Mesodermal cell (in vitro differentiated cells): ENCODE measurements around the gene MYO7A.

Source experiments
- H3K27ac ChIP-seq: 2 replicates; pipeline ENCODE4 v1.7.0; 2013; ENCODE audit warnings: mild to moderate bottlenecking, low read depth, low read length, moderate library complexity; ENCODE audit not compliant: severe bottlenecking
- H3K36me3 ChIP-seq: 2 replicates; pipeline ENCODE4 v1.7.1; 2013; ENCODE audit warnings: mild to moderate bottlenecking, low read length, moderate library complexity; ENCODE audit not compliant: control insufficient read depth, insufficient read depth
- H3K4me1 ChIP-seq: one replicate; pipeline ENCODE4 v1.7.1; 2013; ENCODE audit warnings: mild to moderate bottlenecking, low read length; ENCODE audit not compliant: insufficient read depth, control insufficient read depth, poor library complexity, severe bottlenecking
- H3K4me3 ChIP-seq: 2 replicates; pipeline ENCODE4 v1.7.0; 2013; ENCODE audit warnings: low read length, control low read depth, mild to moderate bottlenecking; ENCODE audit not compliant: insufficient read depth, poor library complexity, severe bottlenecking; ENCODE audit errors: extremely low read depth
- H3K9me3 ChIP-seq: 2 replicates; pipeline ENCODE4 v1.7.1; 2013; ENCODE audit warnings: mild to moderate bottlenecking, low read length, moderate library complexity; ENCODE audit not compliant: control insufficient read depth
- WGBS, 2 experiments: methylation state at CpG; one replicate each; pipeline ENCODE4 v1.1.5; 2013; ENCODE audit warnings: missing lambda C conversion rate in 2 of 2; ENCODE audit not compliant: insufficient coverage in 2 of 2; 5-methylcytosine and 5-hydroxymethylcytosine counted together

The MYO7A gene

GRCh38 chr11:77156396-77157195 is 28.6 kb downstream of the MYO7A start:
- no peak overlapping the region for H3K4me3 ChIP-seq
- no peaks in the 10 kb centered on the region for H3K9me3 ChIP-seq
- no peaks in the 10 kb centered on the region for H3K4me1 ChIP-seq
- H3K36me3 ChIP-seq: no peaks in the 10 kb centered on the region
- 92 to 93% methylated on average over 23 to 26 of the region's 26 CpGs for WGBS, 2 experiments
- no peak overlapping the region for H3K27ac ChIP-seq

- Histone ChIP-seq H3K36me3 (no peaks in the 10 kb centered on the region), H3K27ac (no peak overlapping the region), H3K9me3 (no peaks in the 10 kb centered on the region), H3K4me1 (no peaks in the 10 kb centered on the region), H3K4me3 (no peak overlapping the region)
- WGBS, 2 experiments: 91 to 93% methylated on average over 16 to 17 of the region's 19 CpGs
Measured at GRCh38 chr11:77158041-77158695, 30.1 kb downstream of the MYO7A start.

DNA sequence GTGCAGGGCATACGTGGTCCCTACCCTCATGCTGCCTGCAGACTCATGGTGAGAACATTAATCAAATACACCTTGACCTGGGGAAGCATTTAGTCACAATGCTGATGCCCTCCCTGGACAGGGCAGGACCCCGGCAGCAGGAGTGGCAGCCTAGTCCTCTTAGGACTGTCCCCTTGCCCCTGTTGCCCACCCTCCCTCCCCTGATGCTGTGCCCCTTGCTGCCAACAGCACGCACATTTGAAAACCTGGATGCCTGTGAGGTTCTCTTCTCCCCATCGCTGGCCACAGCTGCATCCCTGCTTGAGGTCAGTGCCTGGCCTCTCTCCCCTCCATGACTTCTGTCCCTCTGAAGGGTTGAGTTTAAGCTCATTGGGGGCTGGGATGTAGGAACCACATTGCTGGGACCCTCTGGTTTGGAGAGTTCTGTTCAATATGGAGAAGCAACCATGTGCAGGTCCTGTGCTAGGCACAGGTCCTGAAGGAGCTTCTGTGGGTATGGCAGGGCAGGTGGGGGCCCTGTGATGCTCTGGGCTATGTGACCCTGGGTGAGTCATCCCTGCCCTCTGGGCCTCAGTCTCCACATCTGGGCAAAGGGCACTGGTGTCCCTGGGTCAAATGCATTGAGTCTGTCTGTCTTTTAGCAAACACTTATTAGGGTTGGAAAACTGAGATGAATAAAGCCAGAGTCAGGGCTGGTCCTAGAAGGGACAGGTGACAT is 31.3 kb downstream of the MYO7A start:
- H3K9me3 ChIP-seq: no peaks in the 10 kb centered on the region
- no peak overlapping the region for H3K4me3 ChIP-seq
- no peaks in the 10 kb centered on the region for H3K36me3 ChIP-seq
- no peak overlapping the region for H3K27ac ChIP-seq
- 78 to 88% methylated on average over 2 of the region's 4 CpGs for WGBS, 2 experiments
- H3K4me1 ChIP-seq: no peaks in the 10 kb centered on the region

DNA sequence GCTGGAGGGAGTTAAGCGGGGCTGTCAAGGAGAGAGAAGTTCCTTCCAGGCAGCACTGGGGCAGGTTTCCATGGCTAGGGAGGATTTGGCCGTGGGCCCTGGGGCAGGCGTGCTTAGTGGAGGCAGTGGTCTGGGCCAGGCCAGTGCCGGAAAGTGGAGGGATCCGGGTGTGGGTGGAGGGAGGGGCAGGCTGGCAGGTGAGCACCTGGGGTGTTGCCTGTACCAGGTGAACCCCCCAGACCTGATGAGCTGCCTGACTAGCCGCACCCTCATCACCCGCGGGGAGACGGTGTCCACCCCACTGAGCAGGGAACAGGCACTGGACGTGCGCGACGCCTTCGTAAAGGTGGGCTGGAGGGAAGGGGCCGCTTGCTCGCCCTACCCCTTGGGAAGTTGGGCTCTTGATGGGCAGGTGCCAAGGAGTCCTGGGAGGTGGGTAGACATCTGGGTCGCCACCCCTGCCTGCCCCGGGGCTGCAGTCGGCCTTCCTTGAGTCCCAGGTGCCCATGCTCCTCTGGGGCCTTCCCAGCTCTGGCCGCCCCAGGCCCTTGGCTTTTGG is 32.0 kb downstream of the MYO7A start:
- 93% methylated on average over 11 to 20 of the region's 20 CpGs for WGBS, 2 experiments
- no peaks in the 10 kb centered on the region for H3K4me1 ChIP-seq
- no peaks in the 10 kb centered on the region for H3K9me3 ChIP-seq
- H3K27ac ChIP-seq: no peak overlapping the region
- no peak overlapping the region for H3K4me3 ChIP-seq
- no peaks in the 10 kb centered on the region for H3K36me3 ChIP-seq

- Histone ChIP-seq H3K4me1 (no peaks in the 10 kb centered on the region), H3K36me3 (no peaks in the 10 kb centered on the region), H3K4me3 (no peak overlapping the region), H3K27ac (no peak overlapping the region), H3K9me3 (no peaks in the 10 kb centered on the region)
- WGBS, 2 experiments: 92 to 100% methylated on average over 3 to 4 of the region's 6 CpGs
Measured at GRCh38 chr11:77163271-77163670, 35.2 kb downstream of the MYO7A start.

DNA sequence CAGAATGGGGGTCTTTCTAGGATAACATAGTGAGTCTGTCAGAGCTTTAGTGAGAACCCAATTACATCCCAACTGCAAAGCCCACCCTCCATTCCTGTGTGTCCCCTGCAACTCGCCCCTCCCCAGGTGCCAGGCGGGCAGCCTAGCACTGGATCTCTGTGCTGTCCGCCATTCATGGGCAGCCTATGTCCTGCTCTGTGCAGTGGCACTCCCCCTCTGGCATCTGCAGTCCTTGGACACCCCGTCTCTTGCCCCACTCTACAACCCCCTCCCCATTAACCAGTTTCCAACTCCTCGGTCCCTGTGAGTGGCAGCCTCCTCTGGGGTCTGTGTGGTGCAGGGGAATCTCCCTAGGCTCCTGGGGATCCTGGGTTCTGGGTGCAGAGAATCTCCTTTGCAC is 37.0 kb downstream of the MYO7A start:
- H3K4me3 ChIP-seq: no peak overlapping the region
- no peaks in the 10 kb centered on the region for H3K9me3 ChIP-seq
- H3K36me3 ChIP-seq: no peaks in the 10 kb centered on the region
- 93 to 95% methylated on average over 4 to 5 of the region's 5 CpGs for WGBS, 2 experiments
- no peak overlapping the region for H3K27ac ChIP-seq
- no peaks in the 10 kb centered on the region for H3K4me1 ChIP-seq

GRCh38 chr11:77166021-77166420 is 38.0 kb downstream of the MYO7A start:
- 84 to 97% methylated on average over 8 of the region's 8 CpGs for WGBS, 2 experiments
- no peaks in the 10 kb centered on the region for H3K4me1 ChIP-seq
- no peak overlapping the region for H3K27ac ChIP-seq
- H3K9me3 ChIP-seq: no peaks in the 10 kb centered on the region
- no peaks in the 10 kb centered on the region for H3K36me3 ChIP-seq
- H3K4me3 ChIP-seq: no peak overlapping the region

GRCh38 chr11:77167111-77167626 is 39.1 kb downstream of the MYO7A start:
- Histone ChIP-seq H3K27ac (no peak overlapping the region), H3K4me3 (no peak overlapping the region), H3K4me1 (peaks cover 10% of the 10 kb centered on the region), H3K9me3 (no peaks in the 10 kb centered on the region), H3K36me3 (no peaks in the 10 kb centered on the region)
- WGBS, 2 experiments: 89 to 91% methylated on average over 8 to 9 of the region's 9 CpGs

DNA sequence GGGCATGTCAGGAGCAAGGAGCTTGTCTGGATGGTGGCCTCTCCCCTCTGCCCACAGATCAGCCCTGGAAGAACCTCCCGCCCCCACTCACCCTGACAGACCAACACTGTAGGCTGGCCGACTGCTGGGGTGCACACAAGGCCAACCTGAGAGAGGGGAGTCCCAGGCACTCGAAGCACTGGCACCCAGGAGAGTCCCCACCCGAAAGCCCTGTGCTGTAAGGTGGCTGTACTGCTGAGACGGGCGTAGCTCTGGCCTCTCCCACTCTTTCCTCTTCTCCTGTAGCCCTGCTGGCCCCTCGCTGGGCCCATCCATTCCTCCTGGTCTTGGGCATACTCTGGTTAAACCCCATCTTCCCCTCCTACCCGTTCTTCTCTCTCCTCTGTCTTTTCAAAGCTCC is 39.7 kb downstream of the MYO7A start:
- H3K9me3 ChIP-seq: no peaks in the 10 kb centered on the region
- H3K36me3 ChIP-seq: no peaks in the 10 kb centered on the region
- no peak overlapping the region for H3K27ac ChIP-seq
- peaks cover 11% of the 10 kb centered on the region for H3K4me1 ChIP-seq
- 90 to 94% methylated on average over 5 to 7 of the region's 8 CpGs for WGBS, 2 experiments
- H3K4me3 ChIP-seq: no peak overlapping the region

- Histone ChIP-seq H3K4me3 (no peak overlapping the region), H3K27ac (no peak overlapping the region), H3K36me3 (no peaks in the 10 kb centered on the region), H3K9me3 (no peaks in the 10 kb centered on the region), H3K4me1 (peaks cover 11% of the 10 kb centered on the region)
- WGBS, 2 experiments: 87 to 92% methylated on average over 3 to 4 of the region's 5 CpGs
Measured at GRCh38 chr11:77170107-77170506, 42.1 kb downstream of the MYO7A start.
